ENCODE measurements around the gene GRIK3.
"Not testable (repeated sequence)": the region's sequence is repeated elsewhere in the genome, so short reads cannot be mapped to it uniquely, and the experiment has no call there.

- TF ChIP-seq CTCF (IDR thresholded peaks at IDR 0.05; ENCODE audit: control extremely low read depth in 1 of 3, insufficient read depth in 1 of 3, low read depth in 1 of 3, low read length in 3 of 3); POLR2A (IDR thresholded peaks at IDR 0.05; ENCODE audit: control extremely low read depth in 1 of 2, low read depth in 2 of 2, low read length in 2 of 2); FOSL1 (IDR thresholded peaks at IDR 0.05; ENCODE audit: insufficient read depth, low read depth, low read length); CHD1 (IDR thresholded peaks at IDR 0.05; ENCODE audit: low read depth, low read length); TCF12 (IDR thresholded peaks at IDR 0.05; ENCODE audit: low read depth, low read length); JUN (IDR thresholded peaks at IDR 0.05; ENCODE audit: low read depth, low read length); BRCA1 (IDR thresholded peaks at IDR 0.05; ENCODE audit: low read depth, low read length); CEBPB (IDR thresholded peaks at IDR 0.05; ENCODE audit: low read depth, low read length); CTBP2 (IDR thresholded peaks at IDR 0.05; ENCODE audit: borderline replicate concordance, insufficient read depth, insufficient read length, low read length): not testable (repeated sequence)
Measured at GRCh38 chr1:36916542-36916941, 117.8 kb downstream of the GRIK3 start.
